Measurements from ENCODE around the gene CMPK1.
"Not testable (repeated sequence)": the region's sequence is repeated elsewhere in the genome, so short reads cannot be mapped to it uniquely, and the experiment has no call there.

CMPK1 gene

DNA sequence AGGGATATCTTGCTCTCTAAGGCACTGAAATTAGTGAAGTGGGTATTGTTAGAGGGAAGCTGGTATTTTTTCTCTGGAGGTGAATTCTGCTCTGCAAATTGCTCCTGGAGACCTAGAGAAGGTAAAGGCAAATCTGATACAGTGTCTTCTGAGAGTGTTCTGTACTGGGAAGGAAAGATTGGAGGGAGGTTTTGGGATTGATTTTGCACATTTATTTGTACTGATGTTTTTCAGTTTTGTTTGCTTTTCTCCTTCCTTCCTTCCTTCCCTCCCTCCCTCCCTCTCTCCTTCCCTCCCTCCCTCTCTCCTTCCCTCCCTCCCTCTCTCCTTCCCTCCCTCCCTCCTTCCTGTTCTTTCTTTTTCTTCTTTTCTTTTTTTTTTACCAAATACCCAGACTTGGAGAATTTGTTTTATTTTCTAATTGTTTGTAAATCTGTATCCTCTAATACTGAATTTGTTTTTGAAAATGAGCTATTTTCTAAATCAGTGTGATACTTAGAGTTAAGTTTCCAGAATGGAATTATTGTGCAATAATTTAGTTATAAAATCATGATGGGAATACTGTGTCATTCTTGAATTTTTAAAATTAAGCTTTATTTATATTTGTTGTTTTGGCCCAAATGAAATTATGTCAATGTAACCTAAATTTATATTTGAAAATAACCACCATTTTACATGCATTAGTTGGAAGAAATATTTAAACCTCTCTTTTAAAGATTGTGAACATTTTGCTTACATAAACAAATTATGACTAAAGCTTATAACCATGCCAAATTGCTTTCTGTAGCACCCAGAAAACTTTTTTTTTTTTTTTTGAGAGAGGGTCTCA is 4.9 kb downstream of the CMPK1 start:
- DNase-seq = no peak

DNA sequence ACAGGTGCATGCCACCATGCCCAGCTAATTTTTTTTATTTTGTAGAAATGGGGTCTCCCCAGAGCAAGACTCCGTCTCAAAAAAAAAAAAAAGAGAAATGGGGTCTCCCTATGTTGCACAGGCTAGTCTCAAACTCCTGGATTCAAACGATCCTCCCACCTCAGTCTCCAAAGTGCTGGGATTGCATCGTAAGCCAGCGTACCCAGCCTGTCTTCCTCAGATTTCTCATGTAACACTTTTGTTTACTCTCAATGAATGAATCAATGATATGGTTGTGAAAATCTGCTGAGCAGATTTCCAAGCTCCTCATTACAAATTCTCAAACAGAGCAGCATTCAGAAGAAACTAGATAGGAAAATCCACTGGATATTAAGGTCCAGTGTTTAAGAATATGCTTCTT is 6.6 kb downstream of the CMPK1 start:
- no peak for DNase-seq

DNA sequence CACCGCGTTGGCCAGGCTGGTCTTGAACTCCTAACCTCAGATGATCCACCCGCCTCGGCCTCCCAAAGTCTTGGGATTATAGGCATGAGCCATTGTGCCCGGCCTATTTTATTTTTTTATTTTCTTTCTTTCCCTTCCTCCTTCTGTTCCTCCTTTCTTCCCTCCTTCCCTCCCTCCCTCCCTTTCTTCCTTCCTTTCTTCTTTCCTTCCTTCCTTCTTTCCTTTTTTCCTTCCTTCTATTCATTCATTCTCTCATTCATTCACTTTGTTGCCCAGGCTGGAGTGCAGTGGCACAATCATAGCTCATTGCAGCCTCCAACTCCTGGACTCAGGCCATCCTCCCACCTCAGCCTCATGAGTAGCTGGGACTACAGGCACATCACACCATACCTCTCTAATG is 13.4 kb downstream of the CMPK1 start:
- DNase-seq = not testable (repeated sequence)

DNA sequence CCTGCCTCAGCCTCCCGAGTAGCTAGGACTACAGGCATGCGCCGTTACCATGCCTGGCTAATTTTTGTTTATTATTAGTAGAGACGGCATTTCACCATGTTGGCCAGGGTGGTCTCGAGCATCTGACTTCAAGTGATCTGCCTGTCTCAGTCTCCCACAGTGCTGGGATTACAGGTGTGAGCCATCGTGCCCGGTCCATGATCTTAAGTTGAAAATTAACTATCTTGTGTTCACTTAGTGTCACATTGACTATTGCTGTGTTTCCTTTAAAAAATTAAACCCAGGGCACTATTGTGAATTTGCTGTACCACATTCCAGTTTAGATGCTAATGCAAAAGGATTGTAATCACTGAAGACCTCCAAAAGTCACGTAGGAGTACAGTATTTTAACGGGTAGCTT is 14.1 kb downstream of the CMPK1 start:
- no peak for DNase-seq

DNA sequence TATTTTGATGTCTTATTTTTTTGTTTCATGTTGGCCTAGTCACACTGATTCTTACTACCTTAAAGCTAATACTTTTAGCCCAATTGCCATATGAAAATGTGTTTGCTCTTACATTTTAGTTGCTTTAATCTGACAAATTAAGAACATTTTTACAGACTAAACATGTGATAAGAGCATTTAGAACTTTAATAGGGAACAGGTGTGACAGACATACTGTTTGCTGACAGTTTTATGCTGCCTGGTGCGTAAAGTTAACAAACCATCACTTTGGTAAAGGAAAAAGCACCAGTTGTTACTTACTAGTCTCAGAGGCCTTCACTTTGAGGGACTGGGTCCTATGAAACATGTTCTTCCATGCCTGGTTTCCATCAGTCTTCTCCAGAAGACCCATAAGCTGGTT is 14.7 kb downstream of the CMPK1 start:
- no peak for DNase-seq

DNA sequence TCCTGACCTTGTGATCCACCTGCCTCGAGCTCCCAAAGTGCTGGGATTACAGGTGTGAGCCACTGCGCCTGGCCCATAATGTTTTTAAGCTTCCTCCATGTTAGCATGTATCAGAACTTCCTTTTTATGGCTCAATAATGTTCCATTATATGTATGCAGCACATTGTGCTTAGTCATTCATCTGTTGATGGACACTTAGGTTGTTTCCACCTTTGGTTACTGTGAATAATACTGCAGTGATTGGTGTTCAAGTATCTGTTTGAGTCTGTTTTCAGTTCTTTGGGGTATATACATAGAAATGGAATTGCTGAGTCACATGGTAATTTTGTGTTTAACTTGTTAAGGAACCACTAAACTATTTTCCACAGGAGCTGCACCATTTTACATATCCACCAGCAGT is 17.7 kb downstream of the CMPK1 start:
- no peak for DNase-seq

DNA sequence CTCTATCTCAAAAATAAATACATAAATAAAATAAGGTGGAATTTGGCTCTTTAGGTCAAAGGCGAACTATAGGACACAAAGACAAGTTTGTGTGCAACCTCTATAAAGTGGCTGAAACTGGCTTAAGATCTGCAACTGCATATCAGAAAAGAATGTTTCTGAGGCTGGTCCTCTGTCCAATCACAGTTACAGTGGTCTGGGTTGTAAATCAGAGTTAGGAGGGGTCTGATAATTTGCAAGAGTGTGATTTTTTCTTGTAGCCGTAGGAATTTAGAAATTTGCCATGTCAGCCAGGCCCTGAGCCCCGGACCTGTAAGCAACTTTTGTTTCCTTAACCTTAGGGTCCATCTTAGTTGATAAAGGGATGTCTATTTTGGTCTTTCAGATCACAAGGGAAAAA is 27.8 kb downstream of the CMPK1 start:
- DNase-seq = no peak

DNA sequence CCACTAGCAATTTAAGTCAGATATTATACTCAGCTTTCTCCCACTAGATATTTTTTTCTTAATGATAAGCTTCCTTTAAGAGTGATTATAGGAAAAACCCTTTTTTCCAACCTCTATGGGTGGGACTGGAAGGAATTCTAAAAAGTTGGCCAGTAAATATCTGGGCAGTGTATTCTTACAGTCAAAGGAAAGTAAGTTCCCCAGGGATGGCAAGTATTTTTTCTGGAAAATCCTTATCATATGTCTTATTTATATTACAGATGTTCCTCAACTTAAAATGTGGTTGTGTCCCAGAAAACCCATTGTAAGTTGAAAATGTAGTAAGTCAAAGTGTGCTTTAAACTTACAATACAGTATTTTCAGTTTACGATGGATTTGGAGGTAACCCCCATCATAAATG is 29.2 kb downstream of the CMPK1 start:
- no peak for DNase-seq

DNA sequence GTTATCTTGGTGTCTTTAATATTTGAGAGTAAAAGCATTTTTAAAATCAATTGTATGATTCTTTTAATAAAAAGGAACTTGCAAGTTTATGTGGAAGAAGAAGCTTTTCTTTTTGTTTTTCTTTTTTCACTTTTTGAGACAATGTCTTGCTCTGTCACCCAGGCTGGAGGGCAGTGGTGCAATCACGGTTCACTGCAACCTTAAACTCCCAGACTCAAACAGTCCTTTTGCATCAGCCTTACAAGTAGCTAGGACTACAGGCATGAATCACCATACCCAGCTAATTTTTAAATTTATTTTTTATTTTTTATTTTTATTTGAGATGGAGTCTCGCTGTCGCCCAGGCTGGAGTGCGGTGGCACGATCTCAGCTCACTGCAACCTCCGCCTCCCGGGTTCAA is 34.1 kb downstream of the CMPK1 start:
- no peak for DNase-seq

DNA sequence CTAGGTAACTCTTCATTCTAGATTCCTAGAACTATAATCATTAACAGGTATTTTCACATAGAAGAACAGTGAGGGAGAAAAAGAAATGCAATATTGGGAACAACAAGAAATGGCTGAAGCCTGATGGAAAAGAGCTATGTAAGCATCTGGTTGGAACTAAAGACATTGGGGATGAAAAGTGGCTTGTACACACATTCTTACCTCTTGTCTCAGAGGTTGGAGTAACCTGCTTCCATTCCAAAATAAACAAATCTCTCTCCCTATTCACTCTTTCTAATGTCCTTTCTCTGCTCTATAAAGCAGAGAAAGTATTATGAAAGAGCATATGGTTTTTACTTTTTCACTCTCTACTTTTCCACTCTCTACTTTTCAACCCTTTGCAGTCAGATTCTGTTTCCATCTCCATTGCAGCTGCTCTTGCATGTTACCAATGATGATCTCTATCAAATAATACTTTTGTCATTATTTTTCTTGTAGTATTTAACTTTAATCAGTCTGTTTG is 37.5 kb downstream of the CMPK1 start:
- no peak for DNase-seq

DNA sequence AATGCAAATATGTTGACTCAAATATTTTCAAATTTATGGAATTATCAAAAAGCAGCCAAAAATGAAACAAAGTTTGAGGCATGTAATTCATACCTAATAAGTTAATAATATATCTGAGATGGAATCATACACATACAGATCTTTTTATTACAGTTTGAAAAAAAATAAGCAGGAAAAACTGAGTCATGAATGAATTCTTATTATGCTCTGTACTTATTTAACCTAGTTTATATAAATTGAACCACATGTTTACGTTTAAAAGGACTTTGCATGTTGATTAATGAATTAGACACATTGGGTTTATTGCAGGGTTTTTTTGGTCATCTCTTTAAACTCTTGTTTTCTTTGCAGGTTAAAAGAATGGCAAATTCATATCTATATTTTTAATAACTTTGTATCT is 40.9 kb downstream of the CMPK1 start:
- DNase-seq = no peak

DNA sequence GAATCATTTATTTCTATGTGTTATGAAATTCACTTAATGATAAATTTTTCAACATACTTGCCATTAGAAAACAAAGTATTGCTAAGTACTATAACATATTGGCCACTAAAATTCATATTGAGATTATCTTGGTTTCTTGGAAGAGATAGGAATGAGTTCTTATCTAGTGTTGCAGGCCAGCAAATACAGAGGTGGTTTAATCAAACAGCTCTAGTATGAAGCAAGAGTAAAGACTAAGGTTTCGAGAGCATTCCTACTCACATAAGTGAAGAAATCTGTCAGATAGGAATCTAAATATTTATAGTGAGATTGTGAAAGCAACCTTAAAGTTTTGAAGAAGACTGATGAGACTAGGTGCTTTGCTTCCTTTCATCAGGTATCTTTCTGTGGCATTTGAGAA is 44.6 kb downstream of the CMPK1 start:
- DNase-seq = no peak

DNA sequence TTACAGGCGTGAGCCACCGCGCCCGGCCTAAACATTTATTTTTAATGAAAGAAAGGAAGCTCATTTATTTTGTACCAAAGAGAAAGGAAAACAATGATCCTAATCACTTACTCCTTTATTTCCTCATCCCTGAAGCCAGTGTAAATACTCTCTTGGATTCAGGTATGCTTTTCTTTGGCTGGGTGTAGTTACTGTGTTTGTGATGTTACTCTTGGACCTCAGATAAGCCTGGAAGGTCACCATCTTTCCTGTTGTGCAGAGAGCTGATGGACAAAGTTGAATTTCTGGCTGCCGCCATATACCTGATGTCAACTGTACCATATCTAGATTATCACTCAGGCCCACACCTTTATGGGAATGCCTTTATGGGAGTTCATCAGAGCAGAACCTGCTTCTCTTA is 47.1 kb downstream of the CMPK1 start:
- DNase-seq = no peak

DNA sequence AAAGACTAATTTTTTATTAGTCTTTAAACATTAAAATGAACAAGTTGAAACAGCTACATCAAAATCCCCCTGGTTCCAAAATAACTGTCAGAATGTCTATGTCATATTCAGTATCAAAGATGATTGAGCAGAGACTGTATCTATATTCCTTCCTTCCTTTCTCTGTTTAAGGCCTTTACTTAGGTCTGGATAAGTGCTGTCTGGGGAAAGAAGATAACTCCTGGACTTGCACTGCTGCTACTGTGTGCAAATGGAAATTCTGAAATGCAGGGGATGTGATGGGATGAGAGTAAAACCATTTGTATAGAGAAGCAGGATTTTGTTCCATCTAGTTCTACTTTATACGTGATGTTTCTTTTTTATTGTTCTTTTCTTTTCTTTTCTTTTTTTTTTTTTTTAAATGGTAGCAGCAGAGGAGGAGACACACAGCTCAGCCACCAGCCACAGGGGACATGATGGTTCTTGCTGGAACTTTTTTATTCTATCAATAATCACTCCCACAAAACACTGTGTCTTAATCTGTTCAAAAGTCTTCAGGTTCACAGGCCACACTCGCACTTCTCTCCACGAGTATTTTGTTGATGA is 48.9 kb downstream of the CMPK1 start:
- DNase-seq = no peak

DNA sequence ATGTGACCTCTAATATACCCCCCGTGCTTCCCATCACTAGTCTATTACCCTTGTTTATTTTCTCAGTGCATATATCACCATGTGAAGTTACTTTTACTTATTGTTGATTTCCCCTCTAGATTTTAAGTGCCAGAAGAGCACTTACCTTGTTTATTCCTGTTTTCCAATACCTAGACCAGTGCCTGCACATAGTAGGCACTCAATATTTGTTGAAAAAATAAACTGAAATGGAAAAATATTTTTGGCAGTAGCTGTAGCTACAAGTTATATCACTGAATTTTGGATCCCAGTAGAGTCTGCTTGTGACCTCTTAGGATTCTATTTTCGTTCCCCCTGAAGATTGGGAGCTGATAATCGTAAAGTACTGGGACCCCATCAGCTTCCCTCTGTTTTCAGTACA is 50.5 kb downstream of the CMPK1 start:
- DNase-seq = no peak

DNA sequence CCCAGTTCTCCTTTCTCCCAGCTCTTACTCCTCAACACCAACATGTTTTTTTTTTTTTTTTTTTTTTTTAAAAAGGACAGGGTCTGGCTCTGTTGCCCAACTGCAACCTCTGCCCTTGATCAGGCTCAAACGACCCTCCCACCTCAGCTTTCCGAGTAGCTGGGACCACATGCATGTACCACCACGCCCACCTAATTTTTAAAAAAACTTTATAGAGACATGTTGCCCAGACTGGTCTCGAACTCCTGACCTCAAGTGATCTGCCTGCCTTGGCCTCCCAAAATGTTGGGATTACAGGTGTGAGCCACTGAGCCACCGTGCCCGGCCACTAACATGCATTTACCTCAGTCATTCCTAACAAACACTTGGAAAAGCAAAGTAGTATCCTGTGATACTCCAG is 51.4 kb downstream of the CMPK1 start:
- no peak for DNase-seq

DNA sequence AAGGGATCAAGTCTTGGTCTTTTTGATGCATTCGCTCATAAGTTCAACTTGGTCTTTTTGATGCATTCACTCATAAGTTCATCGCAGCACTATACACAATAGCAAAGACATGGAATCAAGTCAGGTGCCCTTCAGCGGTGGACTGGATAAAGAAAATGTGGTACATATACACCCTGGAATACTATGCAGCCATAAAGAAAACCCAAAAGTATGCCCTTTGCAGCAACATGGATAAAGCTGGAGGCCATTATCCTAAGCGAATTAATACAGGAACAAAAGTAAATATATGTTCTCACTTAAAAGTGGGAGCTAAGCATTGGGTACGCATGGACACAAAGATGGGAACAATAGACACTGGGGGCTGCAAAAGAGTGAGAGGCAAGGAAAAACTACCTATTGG is 52.7 kb downstream of the CMPK1 start:
- DNase-seq = no peak

DNA sequence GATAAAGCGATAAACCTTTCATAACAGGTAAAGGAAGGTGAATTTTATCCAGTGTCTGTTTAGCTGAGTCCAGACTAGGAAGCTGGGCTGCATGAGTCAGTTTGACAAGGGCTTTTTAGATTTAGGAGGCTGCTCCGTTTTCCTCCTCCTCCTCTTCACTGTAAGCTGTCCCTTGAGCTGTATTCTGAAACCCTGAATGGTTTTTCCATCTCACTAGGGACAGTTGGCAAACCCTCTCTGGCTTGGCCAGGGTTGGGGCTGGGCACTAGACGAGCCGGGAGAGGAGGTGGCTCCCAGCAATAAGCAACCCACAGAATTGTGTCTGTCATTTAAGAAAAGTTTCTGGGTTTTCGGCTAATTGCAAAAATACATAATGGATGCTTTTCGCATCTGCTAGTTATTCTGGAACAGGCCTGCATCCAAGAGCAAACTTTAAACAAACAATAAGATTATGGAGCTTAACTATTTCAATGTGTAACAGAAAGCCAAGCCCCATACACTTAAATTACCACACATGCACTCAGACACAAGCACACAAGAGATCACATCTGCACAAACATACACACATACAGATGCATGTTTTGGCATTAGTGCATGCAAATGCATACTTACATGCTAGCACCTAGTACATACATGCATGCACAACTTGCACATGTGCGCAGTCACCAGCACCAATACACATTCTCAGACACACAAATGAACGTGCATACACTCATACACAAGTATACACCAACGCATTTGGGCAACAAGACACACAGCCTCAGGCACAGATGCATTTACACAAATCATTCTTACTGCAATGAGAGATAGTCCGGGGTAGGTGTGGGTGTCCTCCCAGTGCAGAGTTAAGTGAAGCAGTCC is 54.7 kb downstream of the CMPK1 start:
- DNase-seq = no peak

DNA sequence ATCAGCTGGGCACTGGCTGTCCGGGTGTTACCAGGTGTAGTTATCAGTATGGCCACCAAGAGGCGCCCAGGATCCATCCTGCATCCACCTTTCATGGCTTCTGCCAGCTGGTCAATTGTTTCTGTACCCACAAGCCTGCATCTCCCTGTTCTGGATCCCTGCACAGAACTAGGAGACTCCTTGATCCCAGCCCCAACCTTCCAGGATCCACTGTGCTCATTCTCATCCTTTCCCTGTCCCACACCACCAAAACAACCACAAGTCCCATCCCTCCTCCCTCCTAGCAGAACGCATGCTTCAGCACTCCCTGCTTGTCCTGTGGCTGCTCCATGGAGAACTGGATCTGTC is 55.3 kb downstream of the CMPK1 start:
- DNase-seq = peak; percentile 63

DNA sequence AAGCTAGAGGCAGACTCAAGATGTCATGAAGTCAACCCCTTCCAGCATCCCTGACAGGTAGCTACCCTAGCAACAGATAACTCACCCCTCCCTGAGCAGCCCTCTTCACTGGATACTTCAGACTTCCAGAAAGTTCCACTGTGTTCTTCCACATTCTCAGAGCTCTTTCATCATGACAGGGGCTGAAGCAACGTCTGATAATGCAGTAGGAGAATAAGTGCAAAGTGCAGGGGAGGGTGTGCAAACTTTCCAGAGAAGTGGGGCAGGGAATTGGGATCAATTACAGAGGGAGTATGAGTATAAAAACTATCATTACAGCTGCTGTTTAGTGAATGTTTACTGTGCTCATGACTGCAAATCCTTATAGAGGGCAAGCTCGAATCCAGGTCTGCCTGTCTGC is 56.1 kb downstream of the CMPK1 start:
- no peak for DNase-seq

DNA sequence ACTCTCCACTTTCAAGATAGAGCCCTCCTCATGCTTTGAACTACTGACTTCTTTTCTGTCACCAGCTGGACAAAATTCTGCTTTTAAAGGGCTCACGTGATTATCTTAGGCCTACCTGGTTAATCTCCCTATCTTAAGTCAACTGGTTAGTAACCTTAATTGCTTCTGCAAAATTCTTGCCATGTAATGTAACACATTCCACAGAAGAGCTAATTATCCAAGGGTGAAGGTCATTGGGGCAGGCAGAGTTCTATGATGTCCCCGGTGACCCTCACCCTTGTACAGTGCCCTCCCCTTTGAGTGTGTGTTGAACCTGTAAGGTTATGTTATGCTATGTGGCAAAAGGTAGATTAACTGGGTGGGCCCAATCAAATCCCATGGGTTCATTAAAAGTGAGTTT is 57.3 kb downstream of the CMPK1 start:
- no peak for DNase-seq

DNA sequence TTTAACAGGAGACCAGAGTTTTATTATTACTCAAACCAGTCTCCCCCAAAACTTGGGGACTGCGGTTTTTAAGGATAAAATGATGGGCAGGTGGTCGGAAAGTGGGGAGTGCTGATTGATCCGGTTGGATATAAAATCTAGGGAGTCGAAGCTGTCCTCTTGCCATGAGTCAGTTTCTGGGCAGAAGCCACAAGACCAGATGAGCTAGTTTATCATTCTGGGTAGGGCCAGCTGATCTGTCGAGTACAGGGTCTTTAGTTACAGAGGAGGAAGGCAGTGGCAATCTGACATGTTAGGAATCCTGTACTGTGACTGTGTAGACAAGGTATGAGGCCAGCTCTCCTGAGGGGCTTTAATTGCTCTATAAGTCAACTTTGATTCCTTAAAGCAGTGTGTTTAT is 59.6 kb downstream of the CMPK1 start:
- no peak for DNase-seq

DNA sequence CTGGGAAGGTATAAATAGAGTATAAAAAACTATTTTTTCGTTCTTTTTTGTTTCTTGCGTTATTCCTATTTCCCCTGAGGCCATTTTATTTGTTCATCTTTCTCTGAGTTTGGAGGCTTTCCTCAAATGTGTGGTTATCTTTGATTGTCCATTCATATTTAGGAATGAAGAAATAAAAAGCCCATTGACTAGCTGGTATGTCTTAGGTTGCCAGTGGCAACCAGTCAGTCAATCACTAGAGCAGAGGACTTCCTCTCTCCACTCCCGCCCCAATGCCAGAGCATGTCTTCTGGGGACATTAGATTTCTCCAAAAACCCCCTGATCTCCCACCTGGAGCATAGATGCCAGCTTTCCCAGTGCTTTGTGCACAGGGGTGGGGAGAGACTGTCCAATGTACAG is 61.8 kb downstream of the CMPK1 start:
- DNase-seq = no peak

DNA sequence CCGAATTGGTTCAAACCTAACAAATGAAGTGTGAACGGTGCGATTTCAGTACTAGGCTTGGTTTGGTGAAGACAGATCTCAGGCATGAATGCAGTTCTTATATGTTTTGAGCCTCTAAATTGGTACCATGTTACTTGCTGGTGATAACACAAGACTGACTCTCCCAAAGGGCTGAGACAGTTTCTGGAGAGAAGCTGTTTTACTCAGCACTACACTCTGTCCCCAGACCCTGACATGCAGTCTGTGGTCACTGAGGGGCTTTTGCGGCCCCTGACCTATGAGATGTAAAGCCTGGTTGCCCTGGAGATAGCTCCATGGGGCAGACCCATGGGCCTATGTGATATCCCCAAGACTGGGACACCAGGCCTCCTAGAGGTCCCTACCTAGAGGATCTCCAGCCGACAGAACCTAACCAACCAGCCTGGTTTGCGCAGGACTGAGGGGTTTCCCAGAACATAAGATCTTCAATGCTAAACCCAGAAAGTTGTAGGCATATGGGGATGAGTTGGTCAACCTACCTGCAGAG is 63.1 kb downstream of the CMPK1 start:
- DNase-seq = no peak
